Activated CD8-positive, alpha-beta memory T cell treated with anti-CD3 and anti-CD28 coated beads, Interleukin-2, amount 50 U/mL, for 1 hour (primary cell): ENCODE results near the gene PLCB4.

ENCODE experiments used
- DNase-seq: peaks from one replicate; pipeline ENCODE4 v3.0.0-alpha.2; 2020; ENCODE audit errors: extremely low read depth

Gene PLCB4

DNA sequence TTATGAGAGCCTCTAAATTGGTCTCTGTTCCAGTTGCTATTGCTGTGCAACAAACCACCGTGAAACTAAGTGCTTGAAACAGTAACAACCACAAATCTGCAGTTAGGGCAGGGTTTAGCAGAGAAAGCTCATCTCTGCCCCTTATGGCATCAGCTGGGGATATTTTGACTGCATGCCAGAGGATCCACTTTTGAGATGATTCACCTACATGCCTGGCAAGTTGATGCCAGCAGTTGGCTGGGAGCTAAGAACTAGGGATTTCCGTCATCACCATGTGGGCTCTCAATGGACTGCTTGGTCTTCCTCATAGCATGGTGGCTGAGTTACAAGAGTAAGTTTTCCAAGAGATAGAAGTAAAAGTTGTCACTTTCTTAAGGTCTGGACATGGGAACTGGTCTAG, 35.1 kb downstream of the PLCB4 start:
- DNase-seq, result no peak

GRCh38 chr20:9108260-9108659, 39.4 kb downstream of the PLCB4 start:
- DNase-seq, result no peak

GRCh38 chr20:9109566-9109965, 40.7 kb downstream of the PLCB4 start:
- no peak for DNase-seq

DNA sequence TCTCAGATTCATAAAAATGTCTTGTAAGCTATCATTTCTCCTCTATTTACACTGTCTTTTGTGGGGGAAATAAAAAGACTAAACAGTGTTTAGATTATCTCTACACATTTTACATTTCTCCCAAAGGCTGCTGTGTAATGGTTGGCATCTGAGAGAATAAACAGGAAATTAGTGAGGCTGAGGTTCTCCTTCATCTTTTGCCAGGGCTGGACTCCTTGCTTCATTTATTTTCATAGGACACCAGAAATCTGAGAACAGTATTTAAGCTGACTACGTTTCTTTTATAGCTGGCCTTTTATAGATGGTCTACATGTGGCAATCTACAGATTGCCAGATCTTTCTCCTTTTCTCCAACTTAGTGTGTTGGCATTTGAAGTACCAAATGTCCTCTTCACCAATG, 41.5 kb downstream of the PLCB4 start:
- DNase-seq, result no peak

DNA sequence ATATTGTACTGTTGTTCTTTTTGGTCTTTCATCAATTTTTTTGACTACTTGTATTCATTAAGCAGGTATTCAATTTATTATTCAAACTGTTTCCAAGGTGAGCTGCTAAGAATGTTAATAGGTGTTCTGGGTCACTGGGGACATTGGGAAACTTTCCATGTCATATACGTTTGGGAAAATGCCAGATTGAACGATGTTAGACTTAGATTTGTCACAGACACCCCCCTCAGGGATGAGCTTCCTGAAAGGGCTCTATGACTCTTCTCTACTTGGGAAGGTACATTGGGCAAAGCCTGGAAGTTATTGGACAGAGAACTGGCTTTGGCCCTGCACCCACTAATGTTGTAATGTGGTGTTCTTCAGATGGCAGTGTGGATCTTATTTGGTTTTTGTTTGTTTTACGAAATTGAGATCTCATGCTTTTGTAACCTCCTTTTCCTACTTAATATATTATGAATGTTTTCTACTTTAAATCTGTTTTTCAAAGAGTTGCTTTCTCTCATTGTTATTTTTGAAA, 42.1 kb downstream of the PLCB4 start:
- DNase-seq, result no peak

GRCh38 chr20:9112541-9113515, 43.9 kb downstream of the PLCB4 start:
- DNase-seq, result no peak

DNA sequence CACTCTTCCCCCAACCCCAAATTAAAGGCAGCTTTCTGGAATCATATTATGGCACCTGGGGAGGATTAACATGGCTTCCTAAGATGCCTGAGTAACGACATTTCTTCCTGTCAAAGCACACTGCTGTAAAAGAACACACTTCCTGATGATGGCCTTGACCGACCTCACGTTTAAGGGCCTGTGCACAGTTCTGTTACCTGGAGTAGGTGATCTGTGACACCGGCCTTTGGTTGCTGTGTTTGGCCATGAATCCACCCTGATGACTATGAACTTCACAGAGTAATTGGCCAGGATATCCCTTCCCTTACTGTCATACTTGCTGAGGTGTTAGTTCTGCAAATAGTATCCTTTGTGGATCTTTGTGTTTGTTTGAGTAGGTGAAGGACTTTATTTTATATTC, 45.8 kb downstream of the PLCB4 start:
- no peak for DNase-seq

DNA sequence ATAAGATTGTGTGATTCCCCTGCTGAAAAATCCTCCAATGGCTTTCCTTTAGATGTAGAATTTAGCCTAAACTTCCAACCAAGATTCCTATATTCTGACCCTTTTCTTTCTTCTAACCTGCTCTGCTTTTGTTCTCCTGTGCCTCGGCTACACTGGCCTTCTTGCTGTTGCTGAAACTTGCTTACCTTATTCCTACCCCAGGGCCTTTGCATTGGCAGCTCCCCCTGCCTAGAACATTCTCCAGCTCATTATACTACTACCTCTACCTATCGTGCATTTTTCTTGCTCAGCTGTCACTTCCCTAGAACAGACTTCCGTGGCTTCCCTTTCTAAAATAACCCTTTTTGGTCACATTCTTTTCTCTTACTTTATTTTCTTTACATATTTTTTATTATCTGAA, 48.7 kb downstream of the PLCB4 start:
- no peak for DNase-seq

DNA sequence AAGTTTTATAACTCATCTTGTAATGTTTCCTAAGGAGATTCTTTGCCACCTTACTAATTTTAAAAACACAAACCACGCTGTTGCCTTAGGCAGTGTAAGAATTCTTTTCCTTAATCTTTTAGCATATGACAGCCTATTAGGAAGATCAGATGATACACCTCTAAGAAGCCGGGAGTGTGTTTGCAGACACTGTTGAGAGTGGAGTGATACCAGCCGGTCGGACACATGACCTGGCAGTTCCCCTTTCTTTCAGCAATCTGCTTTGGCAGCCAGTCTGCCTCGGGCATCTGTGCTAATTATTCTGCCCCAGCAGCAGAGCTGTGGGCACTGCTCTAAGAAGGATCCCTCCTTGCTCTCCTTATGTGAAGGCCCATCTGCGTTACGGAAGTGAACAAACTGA, 50.9 kb downstream of the PLCB4 start:
- no peak for DNase-seq

DNA sequence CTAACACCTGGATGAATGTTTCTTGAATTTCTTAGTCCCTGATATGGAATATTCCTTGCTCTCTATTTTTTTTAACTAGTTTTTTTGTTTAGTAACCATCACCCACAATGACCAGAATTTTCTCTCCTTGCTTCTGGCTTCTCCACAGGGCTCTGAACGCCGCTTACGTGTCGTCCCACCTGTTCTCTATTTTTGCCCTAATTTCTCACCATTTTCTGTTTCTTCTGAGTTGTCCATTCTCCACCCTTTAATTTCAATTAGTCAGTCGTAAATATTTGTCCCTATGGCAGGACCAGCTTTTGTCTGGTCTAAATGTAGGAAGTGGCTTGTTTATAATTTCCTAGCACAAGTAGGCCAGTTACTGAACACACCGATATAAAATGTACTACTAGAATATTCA, 52.3 kb downstream of the PLCB4 start:
- no peak for DNase-seq

DNA sequence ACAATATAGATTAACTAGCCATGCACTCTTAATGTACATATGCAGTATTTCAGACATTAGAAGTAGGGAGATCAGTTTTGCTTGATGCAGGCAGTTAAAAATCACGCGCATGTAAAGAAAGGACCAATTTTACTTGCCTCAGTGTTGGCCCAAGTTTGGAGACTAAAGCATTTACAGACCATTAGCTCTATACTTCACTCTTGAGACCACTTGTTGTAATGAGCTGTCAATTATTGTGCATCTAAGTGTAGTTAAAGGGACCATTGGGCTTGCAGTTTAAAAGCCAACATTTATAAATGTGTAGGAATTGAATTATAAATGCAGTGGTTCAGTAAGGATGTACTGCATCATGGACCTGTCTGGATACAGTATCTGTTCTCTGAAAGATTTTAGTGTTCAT, 53.7 kb downstream of the PLCB4 start:
- DNase-seq, result no peak

DNA sequence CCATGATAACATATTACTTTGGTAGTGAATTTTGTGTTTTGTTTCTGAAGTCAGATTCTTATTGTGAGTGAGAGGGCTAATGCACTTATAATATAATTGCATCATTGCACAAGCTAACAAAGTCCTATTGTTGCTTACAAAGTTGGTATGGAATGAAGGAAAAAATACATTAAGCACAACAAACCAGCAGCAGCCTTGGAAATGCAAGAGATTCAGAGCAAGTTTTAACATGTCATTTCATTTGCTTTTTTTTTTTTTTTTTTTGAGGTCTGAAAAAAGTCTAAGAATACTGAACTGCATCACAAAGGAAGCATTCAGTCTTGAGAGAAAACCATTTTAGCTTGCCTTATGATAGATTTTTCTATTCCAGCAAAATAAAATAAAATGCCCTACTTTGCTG, 57.6 kb downstream of the PLCB4 start:
- no peak for DNase-seq

- no peak for DNase-seq
These were observed 59.7 kb downstream of the PLCB4 start for GRCh38 chr20:9128568-9128967.

DNA sequence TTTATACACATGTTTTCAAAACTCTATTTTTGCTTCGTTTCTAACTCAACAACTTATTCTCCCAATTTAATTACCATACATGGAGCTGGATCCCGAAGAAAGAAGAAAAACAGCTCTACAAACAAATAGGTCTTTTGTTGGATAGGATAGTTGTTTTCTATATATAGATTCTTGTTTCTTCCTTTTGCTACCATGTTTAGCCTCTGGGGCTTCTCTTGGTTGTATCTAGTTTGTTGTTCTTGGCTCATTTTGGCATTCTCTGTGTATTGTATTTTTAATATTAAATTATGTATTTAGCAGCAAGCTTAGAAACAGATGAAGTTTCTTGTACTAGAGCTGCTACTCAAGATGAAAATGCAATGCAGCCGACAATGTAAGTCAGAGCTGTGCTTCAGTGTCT, 60.9 kb downstream of the PLCB4 start:
- DNase-seq, result no peak

DNA sequence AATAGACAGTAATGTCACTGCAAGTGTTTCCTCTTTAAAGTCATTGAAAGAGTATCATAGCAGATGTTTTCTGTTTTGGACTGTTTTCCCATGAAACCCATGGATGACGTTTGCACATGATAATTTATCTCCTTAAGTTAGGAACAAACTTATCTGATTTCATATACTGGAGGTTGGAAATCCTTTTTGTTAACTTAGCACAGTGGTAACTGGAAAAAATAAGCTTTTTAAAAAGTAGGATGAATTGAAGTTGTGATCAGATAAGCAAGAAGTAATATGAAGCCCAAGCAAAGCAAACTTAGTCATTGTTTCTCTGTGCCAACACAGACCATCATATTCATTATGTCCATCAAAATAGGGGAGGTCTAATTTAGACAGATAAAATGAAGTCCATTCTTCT, 61.6 kb downstream of the PLCB4 start:
- DNase-seq, result no peak

GRCh38 chr20:9131841-9132240, 63.0 kb downstream of the PLCB4 start:
- no peak for DNase-seq

GRCh38 chr20:9134346-9134745, 65.5 kb downstream of the PLCB4 start:
- no peak for DNase-seq

GRCh38 chr20:9136114-9136513, 67.2 kb downstream of the PLCB4 start:
- DNase-seq, result no peak

GRCh38 chr20:9137001-9137400, 68.1 kb downstream of the PLCB4 start:
- DNase-seq, result no peak

DNA sequence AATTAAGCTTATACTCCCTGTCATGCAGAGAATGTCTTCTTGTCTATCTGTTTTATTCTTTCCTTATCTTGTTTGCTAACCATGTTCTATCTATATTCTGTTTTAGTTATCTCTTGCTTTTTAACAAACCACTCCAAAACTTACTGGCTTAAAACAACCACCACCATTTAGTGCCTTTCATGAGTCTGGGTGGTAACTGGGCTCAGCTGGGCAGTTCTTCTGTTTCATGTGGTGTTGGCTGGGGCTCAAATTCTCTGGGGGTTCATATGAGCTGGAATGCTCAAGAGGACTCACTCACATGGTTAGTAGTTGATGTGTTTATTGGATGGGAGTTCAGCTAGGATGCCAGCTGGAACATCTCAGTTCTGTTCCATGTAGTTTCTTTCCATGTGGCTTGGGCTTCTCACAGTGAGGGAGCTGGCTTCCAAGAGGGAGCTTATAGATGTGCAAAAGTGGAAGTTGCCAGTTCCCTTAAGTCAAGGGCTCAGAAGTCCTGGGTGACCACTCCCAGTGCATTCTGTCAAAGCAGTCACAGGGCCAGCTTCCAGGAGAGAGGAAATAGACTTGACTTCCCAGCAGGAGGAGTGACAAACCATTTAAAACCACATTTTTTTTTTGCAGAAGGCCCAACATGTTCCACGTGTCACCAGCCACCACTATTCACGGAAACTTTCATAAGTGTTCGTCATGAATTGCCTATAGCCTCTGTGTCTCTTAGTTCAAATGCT, 70.4 kb downstream of the PLCB4 start:
- no peak for DNase-seq

DNA sequence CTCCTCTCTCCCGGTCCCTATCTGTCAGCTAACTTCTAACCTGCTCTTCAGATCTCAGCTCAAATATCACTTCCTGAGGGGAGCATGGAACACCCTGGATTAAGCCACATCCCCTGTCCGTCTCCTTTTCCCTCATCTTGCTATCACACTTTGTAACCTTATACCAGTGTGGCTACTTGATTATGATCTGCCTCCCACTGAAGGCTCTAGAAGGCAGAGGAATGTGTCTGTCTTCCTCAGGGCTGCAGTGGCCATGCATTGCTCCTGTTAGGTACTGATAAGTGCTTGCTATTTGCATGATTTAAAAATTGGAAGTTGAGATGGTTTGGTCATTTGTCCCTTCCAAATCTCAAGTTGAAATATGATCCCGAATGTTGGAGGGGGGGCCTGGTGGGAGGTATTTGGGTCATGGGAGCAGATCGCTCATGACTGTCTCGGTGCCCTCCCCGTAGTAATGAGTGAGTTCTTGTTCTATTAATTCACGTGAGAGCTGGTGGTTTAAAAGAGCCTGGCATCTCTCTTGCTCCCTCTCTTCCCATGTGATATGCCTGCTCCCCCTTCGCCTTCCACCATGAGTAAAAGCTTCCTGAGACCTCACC, 71.4 kb downstream of the PLCB4 start:
- no peak for DNase-seq

- DNase-seq, result no peak
These were observed 72.2 kb downstream of the PLCB4 start for GRCh38 chr20:9141070-9141469.

- no peak for DNase-seq
These were observed 73.0 kb downstream of the PLCB4 start for GRCh38 chr20:9141921-9142320.
